A673 (cell line): ENCODE measurements around the gene SESN2. TPM values are rescaled to one million over a fixed set of nuclear protein-coding genes. Genes with fewer than 3 reads are reported as not detected.

Source experiments
- BruUV-seq: library from RNA; stranded (reverse); fragments of 400-500 nt; replicated peaks from 2 replicates; lab custom pipeline; 2021; lab: Mats Ljungman, UMichigan
- CTCF ChIA-PET: fragments of 300-600 bp; sonication (Branson Sonifier 250); formaldehyde crosslinking; loops from one replicate; lab custom pipeline; 2022; ENCODE audit warnings: antibody characterized with exemption; lab: Charles Lee
- POLR2A ChIA-PET: fragments of 300-600 bp; sonication (Branson Sonifier 250); formaldehyde crosslinking; loops from one replicate; lab custom pipeline; 2022; ENCODE audit warnings: antibody characterized with exemption; ENCODE audit not compliant: low non-redundant PET; lab: Charles Lee
- DNase-seq: peaks from one replicate; pipeline ENCODE4 v3.0.0-alpha.2; 2015; ENCODE audit warnings: low spot score
- H3K27ac ChIP-seq: fragments of 200-600 bp; sonication (generic); 2 replicates; pipeline ENCODE4 v1.5.1; 2016; ENCODE audit warnings: mixed run types, low read depth, mild to moderate bottlenecking, mixed read lengths, antibody characterized with exemption, low read length; ENCODE audit not compliant: poor library complexity, severe bottlenecking
- H3K27me3 ChIP-seq: fragments of 200-600 bp; sonication (generic); replicated peaks from 2 replicates; pipeline ENCODE4 v1.6.1; 2017; ENCODE audit warnings: mixed run types, low read depth, mild to moderate bottlenecking, mixed read lengths, antibody characterized with exemption, low read length; ENCODE audit not compliant: insufficient read depth, poor library complexity
- H3K36me3 ChIP-seq: fragments of 200-600 bp; sonication (generic); 2 replicates; pipeline ENCODE4 v1.6.1; 2016; ENCODE audit warnings: mixed run types, mild to moderate bottlenecking, mixed read lengths, antibody characterized with exemption, low read length; ENCODE audit not compliant: insufficient read depth, poor library complexity, severe bottlenecking
- H3K4me1 ChIP-seq: fragments of 200-600 bp; sonication (generic); 2 replicates; pipeline ENCODE4 v1.6.1; 2017; ENCODE audit warnings: mixed run types, mild to moderate bottlenecking, mixed read lengths, antibody characterized with exemption, low read length; ENCODE audit not compliant: insufficient read depth, poor library complexity, severe bottlenecking
- H3K4me3 ChIP-seq: fragments of 200-600 bp; sonication (generic); 2 replicates; pipeline ENCODE4 v1.5.1; 2016; ENCODE audit warnings: low read depth, mixed run types, mild to moderate bottlenecking, mixed read lengths, low read length; ENCODE audit not compliant: poor library complexity, severe bottlenecking
- H3K9me3 ChIP-seq: fragments of 200-600 bp; sonication (generic); 2 replicates; pipeline ENCODE4 v1.6.1; 2016; ENCODE audit warnings: mixed run types, low read depth, mild to moderate bottlenecking, mixed read lengths, antibody characterized with exemption, low read length; ENCODE audit not compliant: poor library complexity, severe bottlenecking
- EZH2 ChIP-seq: fragments of 200-600 bp; sonication (generic); IDR thresholded peaks from 2 replicates; pipeline ENCODE4 v1.6.1; 2017; ENCODE audit warnings: borderline replicate concordance, low read depth, mild to moderate bottlenecking, mixed read lengths, antibody characterized with exemption, low read length; ENCODE audit not compliant: poor library complexity, severe bottlenecking
- intact Hi-C: fragments of 100-400 bp; cut with micrococcal nuclease; formaldehyde crosslinking; loops from one replicate; pipeline ENCODE4 v1.10.0; 2022; ENCODE audit not compliant: unreplicated experiment
- total RNA-seq: library from RNA; stranded (reverse); gene quantifications from 2 replicates; pipeline ENCODE4 v1.2.3, GENCODE V29; 2021
- TF ChIP-seq, protein P1 (sequence below): fragments of 300-800, 200-600 bp; sonication (generic); conservative IDR thresholded peaks from 2 replicates; pipeline ENCODE4 v1.5.1; 2017; ENCODE audit warnings: low read depth, mild to moderate bottlenecking, antibody characterized with exemption, low read length, moderate library complexity, mixed read lengths

Gene SESN2
- total RNA-seq, 1 experiment from 2014 or later: 15.7 TPM

DNA sequence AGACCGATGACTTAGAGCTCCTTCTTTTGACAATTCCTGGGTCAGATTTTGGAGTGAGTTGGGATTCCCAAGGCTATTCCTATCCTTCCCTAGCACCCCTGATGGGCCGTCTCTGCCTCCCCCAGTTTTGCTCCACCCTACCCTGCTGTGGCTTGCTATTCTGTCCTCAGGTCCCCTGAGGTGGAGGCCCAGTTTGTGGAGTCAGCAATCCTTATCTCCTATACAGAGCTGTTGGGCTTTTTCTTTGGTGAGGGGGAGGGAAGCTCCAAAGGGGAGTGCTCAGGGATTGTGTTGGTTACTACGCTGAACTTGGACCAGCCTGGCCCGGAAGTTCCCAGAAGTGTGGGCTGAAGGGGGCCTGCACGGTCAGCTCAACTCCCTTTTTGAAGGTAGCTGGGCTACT lies 7.6 kb downstream of the SESN2 start:
- POLR2A ChIA-PET: interaction anchor here (0.7 kb wide), 1 partner anchor 10 kb away, joined by 3 read pairs; no protein-coding TSS in a partner anchor
- no TSS peak for BruUV-seq
- intact Hi-C loops: no loop called here

GRCh38 chr1:28267633-28268032 lies 8.3 kb downstream of the SESN2 start:
- no peaks in the 10 kb centered on the region for H3K9me3 ChIP-seq
- H3K4me1 ChIP-seq: no peaks in the 10 kb centered on the region
- DNase-seq: no peak
- H3K36me3 ChIP-seq: peaks cover 22% of the 10 kb centered on the region
- no peak for TF ChIP-seq EZH2
- TF ChIP-seq, protein P1, sequence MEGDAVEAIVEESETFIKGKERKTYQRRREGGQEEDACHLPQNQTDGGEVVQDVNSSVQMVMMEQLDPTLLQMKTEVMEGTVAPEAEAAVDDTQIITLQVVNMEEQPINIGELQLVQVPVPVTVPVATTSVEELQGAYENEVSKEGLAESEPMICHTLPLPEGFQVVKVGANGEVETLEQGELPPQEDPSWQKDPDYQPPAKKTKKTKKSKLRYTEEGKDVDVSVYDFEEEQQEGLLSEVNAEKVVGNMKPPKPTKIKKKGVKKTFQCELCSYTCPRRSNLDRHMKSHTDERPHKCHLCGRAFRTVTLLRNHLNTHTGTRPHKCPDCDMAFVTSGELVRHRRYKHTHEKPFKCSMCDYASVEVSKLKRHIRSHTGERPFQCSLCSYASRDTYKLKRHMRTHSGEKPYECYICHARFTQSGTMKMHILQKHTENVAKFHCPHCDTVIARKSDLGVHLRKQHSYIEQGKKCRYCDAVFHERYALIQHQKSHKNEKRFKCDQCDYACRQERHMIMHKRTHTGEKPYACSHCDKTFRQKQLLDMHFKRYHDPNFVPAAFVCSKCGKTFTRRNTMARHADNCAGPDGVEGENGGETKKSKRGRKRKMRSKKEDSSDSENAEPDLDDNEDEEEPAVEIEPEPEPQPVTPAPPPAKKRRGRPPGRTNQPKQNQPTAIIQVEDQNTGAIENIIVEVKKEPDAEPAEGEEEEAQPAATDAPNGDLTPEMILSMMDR: no peak
- no peak overlapping the region for H3K27ac ChIP-seq
- no peaks in the 10 kb centered on the region for H3K27me3 ChIP-seq
- ChIA-PET CTCF (no interaction called here), POLR2A (no interaction called here)
- intact Hi-C loops: no loop called here
- no TSS peak for BruUV-seq
- no peak overlapping the region for H3K4me3 ChIP-seq

More for the DNA sequence above, 7.6 kb downstream of the SESN2 start:
- no peak overlapping the region for H3K27ac ChIP-seq
- no peak overlapping the region for H3K4me3 ChIP-seq
- DNase-seq: no peak
- TF ChIP-seq, protein P1: no peak
- TF ChIP-seq EZH2: no peak
- H3K36me3 ChIP-seq: peaks cover 19% of the 10 kb centered on the region
- H3K4me1 ChIP-seq: no peaks in the 10 kb centered on the region
- H3K9me3 ChIP-seq: no peaks in the 10 kb centered on the region
- CTCF ChIA-PET: no interaction called here
- no peaks in the 10 kb centered on the region for H3K27me3 ChIP-seq

DNA sequence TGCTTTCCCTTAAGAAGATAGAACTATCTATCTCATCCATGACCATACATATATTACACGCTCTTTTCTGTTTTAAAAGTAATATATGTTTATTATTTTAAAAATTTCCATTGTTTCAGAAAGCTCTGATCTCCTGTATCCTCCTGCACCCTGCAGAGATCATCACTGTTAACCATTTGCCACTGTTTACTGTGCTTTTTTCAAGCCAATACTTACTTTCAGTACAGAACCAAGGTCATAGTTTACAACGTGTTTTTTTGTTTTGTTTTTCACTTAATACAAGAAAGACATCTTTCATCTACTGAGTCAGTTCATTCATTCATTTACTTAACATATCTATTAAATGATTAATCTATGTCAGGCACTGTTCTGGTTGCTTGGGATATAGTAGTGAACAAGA lies 10.2 kb downstream of the SESN2 start:
- H3K27ac ChIP-seq: no peak overlapping the region
- no peak overlapping the region for H3K4me3 ChIP-seq
- no peaks in the 10 kb centered on the region for H3K4me1 ChIP-seq
- H3K27me3 ChIP-seq: no peaks in the 10 kb centered on the region
- ChIA-PET POLR2A (no interaction called here), CTCF (no interaction called here)
- H3K36me3 ChIP-seq: peaks cover 36% of the 10 kb centered on the region
- TF ChIP-seq, protein P1: no peak
- no peak for TF ChIP-seq EZH2
- no peak for DNase-seq
- intact Hi-C loops: no loop called here
- no peaks in the 10 kb centered on the region for H3K9me3 ChIP-seq
- no TSS peak for BruUV-seq
